Measurements from ENCODE around the gene HS3ST5.

The HS3ST5 gene, protein sequence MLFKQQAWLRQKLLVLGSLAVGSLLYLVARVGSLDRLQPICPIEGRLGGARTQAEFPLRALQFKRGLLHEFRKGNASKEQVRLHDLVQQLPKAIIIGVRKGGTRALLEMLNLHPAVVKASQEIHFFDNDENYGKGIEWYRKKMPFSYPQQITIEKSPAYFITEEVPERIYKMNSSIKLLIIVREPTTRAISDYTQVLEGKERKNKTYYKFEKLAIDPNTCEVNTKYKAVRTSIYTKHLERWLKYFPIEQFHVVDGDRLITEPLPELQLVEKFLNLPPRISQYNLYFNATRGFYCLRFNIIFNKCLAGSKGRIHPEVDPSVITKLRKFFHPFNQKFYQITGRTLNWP

DNA sequence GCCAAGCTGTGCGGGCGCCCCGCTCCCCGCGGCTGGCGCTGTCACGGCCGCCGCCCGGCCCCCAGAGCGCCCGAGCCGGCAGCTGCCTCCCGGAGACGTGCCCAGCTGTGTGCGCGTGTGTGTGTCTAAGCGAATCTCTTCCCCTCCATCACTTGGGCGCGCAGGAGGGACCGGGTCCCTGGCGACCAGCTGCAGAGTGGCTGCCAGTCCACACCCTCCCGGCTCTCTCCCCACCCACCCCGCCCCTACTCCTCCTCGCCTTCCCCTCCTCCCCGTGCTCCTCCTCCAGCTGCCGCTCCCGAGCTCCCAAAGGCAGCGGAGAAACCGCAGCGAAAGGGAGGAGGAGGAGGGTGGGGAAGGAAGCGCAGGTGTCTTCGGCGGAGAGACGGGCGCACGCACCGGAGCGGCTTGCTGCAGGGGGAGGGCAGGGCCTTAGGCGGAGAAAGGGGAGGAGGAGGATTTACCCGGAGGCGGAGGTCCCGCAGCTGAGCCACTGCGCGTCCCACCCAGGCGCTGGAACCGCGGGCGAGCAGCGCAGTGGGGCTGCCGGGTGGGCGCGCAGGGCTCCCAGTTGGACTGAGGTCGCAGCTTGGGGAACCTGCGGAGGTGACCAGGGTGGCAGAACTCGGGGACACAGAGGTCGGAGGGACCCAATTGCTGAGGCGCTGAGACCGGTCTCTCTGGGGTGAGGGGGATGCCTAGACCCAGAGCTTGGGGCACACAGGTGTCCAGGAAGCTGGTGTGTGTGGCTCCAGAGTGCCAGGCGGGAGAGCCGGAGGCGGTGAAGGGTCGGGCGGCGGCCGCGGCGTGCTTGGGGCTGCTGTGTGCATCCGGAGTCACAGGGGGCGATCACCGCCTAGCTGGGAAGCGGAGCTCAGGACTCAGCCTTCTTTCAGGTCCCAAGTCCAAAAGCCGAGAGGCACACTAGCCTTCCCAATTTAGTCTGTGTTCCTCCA lies at the start of gene HS3ST5:
TSS of gene HS3ST5 (minus strand) at position 198 of the 956 bp plus-strand sequence. CDS start 280,178 bp downstream, outside the sequence.
- DNase-seq = peak; percentile 30

GRCh38 chr6:114390176-114390575 lies 47.4 kb upstream of the HS3ST5 start:
- DNase-seq = no peak

DNA sequence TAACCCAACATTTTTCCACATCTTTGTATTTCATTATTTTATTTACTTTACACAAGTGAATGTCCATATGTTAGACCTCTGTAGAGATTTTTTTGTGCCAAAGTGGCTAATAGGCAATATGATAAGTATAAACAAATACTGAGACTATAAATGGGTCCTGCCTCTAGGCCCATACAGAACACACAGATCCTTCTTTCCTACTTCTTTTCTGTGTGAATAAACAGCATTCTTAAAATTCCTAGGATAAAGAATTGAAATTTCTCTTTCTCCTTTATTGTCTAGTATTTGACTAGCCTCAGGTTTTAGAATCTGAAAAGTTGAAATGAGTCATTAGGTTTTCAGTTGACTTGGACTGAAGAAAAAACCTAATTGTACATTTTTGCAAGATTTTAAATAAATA lies 46.3 kb upstream of the HS3ST5 start:
- DNase-seq = no peak

DNA sequence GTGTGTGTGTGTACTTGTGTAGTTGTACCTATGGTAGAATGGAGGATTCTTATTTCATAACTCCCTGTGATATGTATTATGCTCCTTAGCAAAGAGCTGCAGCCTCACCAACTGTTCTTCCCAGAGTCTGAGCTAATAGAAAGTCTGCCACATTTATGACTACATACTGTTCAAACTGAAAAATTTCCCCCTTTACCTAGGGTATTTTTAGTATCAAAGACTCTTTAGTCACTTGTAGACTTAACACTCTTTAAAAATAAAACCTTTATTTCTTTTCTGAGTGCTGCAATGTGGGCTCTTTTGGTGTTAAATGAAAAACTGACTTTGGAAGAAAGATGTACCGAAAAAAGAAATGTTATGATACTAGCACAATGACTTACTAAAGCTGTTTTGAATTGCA lies 39.6 kb upstream of the HS3ST5 start:
- no peak for DNase-seq

GRCh38 chr6:114377881-114378280 lies 35.1 kb upstream of the HS3ST5 start:
- no peak for DNase-seq

DNA sequence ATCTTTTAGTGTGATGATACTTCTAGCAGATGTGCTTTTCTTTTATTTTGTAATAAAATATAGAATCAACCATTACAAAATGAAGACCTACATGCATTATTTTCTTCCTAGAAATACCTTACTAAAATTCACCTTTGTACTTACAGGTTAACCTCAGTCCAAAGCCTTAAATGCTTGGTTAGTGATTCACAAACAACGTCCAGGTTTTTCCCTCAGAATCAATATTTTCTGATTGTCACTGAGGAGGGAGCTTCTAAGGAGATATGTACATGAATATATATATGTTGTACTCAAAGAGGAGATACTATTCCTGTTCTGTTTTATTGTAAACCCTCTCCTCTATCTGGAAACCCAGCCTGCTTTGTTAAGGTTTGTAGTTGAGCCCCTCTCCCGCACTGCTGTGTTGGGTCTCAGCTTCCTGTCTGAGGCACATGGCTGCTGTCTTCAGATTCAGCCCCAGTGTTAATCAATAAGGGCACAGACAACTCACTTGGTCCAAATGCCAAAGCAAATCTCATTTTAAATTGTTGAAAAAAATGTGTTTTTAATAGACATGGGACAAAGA lies 33.9 kb upstream of the HS3ST5 start:
- DNase-seq = no peak

- DNase-seq = no peak
These were observed 32.8 kb upstream of the HS3ST5 start for GRCh38 chr6:114375541-114376192.

DNA sequence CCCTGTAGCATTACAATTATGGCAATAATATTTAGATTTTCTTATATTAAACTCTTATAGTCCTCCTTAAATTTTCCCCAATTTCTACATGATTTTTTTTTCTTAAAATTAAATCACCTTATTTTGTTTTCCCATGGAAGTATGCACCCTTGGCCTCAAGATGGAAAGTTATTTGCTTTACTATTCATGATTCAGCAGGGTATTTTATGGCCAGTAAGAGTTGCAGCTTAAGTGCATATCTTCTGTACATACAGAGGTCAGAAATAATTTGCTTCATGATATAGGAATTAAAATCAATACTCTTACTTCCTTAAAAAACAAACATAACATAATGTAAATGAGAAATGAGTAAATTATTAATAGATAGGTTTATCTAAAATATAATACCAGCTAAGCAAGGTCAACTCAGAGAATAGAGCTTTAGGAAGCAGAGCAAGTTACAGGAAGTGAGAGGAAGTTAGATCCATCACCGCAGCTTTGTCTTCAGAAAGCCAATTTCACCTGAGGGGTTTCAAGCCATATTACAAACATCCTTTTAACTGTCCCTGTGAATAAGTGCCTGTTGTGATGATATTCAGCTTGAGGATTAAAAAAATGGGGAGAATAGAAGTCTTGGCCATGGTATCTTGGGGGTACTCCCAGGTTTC lies 24.6 kb upstream of the HS3ST5 start:
- DNase-seq = no peak

- DNase-seq = no peak
These were observed 24.1 kb upstream of the HS3ST5 start for GRCh38 chr6:114366899-114367298.

GRCh38 chr6:114364301-114364700 lies 21.5 kb upstream of the HS3ST5 start:
- DNase-seq = no peak

GRCh38 chr6:114362957-114363356 lies 20.1 kb upstream of the HS3ST5 start:
- no peak for DNase-seq

GRCh38 chr6:114362396-114362795 lies 19.6 kb upstream of the HS3ST5 start:
- no peak for DNase-seq

DNA sequence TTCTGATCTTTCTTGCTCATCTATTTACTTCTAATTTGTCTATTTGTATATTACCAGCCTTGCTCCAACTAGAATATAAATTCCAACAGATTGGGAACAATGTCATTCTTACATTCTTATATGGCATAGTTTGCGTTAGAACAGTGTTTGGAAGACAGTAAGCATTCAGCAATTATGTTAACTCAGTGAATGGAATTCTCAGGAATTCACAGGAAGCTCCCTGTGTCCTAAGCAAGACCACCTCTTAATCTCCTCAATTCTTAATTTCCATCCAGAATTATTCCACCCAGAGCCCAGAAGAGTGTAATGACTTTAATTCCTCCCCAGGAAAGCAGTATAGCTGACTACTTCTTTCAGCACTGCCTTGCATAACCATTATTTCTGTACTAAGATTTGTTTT lies 18.2 kb upstream of the HS3ST5 start:
- DNase-seq = no peak

DNA sequence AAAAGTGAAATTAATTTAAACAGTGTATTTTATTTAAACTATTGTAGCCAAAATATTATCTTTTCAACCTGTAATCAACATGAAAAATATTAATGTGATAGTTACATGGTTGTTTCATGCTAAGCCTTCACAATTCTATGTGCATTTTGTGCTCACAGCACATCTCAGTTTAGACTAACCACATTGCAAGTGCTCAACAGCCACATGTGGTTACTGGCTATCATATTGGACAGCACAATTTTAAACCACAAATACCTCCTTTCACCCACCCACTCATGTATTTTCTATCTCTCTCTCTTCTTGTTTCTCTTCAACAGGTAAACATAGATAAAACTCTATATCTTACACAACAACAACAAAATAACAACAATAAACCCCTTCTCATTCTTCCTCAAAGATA lies 12.5 kb upstream of the HS3ST5 start:
- no peak for DNase-seq

DNA sequence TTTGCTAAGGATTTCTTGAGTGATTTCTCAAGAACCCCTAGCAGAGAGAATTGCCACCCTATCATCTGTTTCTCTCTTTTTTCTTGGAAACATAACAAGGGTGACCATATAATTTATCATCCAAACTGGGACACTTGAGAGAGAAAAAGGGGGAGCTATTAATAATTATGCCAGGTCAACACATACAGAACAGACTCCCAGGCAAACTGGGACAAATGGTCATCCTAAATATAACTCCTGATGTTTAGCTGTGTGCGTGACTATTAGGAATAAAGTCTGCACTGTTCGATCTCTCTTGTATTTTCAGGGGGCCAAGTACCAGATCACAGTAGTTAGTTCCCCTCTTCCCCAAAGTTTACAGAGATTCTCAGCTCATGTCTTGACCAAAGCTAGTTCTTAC lies 11.7 kb upstream of the HS3ST5 start:
- no peak for DNase-seq

GRCh38 chr6:114346451-114346850 lies 3.6 kb upstream of the HS3ST5 start:
- no peak for DNase-seq

DNA sequence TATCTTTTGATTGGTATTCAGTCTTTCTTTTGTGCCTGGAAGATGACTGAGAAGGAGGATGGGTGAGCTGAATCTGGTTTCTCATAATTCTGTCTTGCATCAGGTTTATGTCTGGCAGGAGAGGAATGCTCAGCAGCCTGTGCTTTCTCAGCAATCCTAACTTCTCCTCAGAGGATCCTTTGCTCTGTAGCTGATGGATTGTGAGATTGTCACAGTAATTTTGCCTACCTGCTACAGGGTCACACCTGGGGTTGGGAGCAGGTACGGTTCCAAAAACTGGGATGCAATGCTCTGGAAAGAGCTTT lies 2.1 kb upstream of the HS3ST5 start:
- DNase-seq = no peak

- no peak for DNase-seq
These were observed 1.6 kb upstream of the HS3ST5 start for GRCh38 chr6:114344246-114344970.

DNA sequence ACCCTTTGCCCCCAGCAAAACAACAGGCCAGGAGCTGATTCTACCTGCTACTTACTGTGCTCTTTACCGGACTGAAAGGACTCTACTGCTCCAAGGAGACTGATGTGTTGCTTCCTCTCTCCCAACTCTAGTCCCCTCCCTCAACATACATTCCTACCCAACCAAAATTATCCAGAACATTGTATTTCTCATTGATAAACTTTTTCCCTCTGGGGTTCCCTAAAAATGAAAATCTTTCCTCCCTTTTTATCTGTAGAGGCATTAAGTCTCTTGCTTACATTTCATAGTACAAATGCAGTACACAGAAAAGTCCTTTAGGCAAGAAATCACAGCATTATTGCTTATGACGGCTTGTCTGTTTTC lies 940 bp upstream of the HS3ST5 start:
- DNase-seq = no peak

GRCh38 chr6:114342086-114342825 lies 567 bp downstream of the HS3ST5 start:
- no peak for DNase-seq

DNA sequence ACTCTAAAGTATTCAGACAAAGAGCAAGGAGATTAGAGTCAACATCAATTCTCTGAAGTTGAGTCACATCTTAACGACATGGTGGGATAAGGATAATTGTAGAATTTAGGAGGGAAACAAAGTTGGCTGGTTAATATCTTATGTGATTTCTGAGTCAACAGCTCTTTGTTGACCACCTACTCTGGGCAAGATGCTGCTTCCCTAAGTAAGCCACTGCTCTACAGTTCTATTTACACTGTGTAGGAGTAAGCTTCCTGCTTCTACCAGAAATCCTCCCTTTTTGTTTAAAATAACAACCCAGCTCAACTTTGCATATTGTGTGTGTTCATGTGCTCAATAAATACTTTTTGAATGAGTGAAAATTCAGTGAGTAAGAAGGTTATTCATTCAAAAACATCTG lies 3.1 kb downstream of the HS3ST5 start:
- DNase-seq = no peak
